Neural crest cell (in vitro differentiated cells): Measurements from ENCODE around the gene FAM89B. TPM values are rescaled to one million over a fixed set of nuclear protein-coding genes. Genes with fewer than 3 reads are reported as not detected.

Source experiments
- DNase-seq: peaks from one replicate; pipeline ENCODE4 v3.0.0; 2021; ENCODE audit warnings: low read depth, mixed read lengths, low spot score
- H3K27ac Mint-ChIP-seq: one replicate; pipeline ENCODE4 v1.8.0; 2021; ENCODE audit warnings: mild to moderate bottlenecking, mixed read lengths; ENCODE audit not compliant: unreplicated experiment
- H3K27me3 Mint-ChIP-seq: 2 replicates; pipeline ENCODE4 v1.8.0; 2021; ENCODE audit warnings: low read depth, mild to moderate bottlenecking, mixed read lengths
- H3K36me3 Mint-ChIP-seq: 2 replicates; pipeline ENCODE4 v1.8.0; 2021; ENCODE audit warnings: low read depth, mild to moderate bottlenecking, mixed read lengths
- H3K4me1 Mint-ChIP-seq: 2 replicates; pipeline ENCODE4 v1.8.0; 2021; ENCODE audit warnings: mixed read lengths
- H3K4me3 Mint-ChIP-seq: one replicate; pipeline ENCODE4 v1.8.0; 2021; ENCODE audit warnings: mild to moderate bottlenecking, mixed read lengths
- H3K9me3 Mint-ChIP-seq: 2 replicates; pipeline ENCODE4 v1.8.0; 2021; ENCODE audit warnings: mixed read lengths
- CTCF ChIP-seq: fragments of 200-600 bp; sonication (generic); conservative IDR thresholded peaks from 2 replicates; pipeline ENCODE4 v1.5.0; 2021; ENCODE audit warnings: antibody characterized with exemption, mild to moderate bottlenecking
- total RNA-seq: library from RNA; stranded (reverse); gene quantifications from 2 replicates; pipeline ENCODE4 v1.2.1, GENCODE V29; 2021

Gene FAM89B
- total RNA-seq, 1 donor from 2014 or later: 86.3 TPM

GRCh38 chr11:65525546-65526480 lies 46.5 kb upstream of the FAM89B start:
- peaks cover 39% of the 10 kb centered on the region for H3K4me1 Mint-ChIP-seq
- DNase-seq: no peak
- TF ChIP-seq CTCF: no peak
- peaks cover 2% of the 10 kb centered on the region for H3K36me3 Mint-ChIP-seq
- peak overlapping the region; percentile 86 for H3K4me3 Mint-ChIP-seq
- H3K27ac Mint-ChIP-seq: no peak overlapping the region
- H3K9me3 Mint-ChIP-seq: no peaks in the 10 kb centered on the region
- peaks cover 4% of the 10 kb centered on the region for H3K27me3 Mint-ChIP-seq

- DNase-seq: no peak
- Mint-ChIP-seq H3K9me3 (no peaks in the 10 kb centered on the region), H3K27me3 (peaks cover 4% of the 10 kb centered on the region), H3K4me1 (peaks cover 38% of the 10 kb centered on the region), H3K27ac (no peak overlapping the region), H3K4me3 (peak overlapping the region; percentile 82), H3K36me3 (peaks cover 2% of the 10 kb centered on the region)
- TF ChIP-seq CTCF: no peak
These were observed 45.6 kb upstream of the FAM89B start for GRCh38 chr11:65526744-65527143.

GRCh38 chr11:65528819-65529350 lies 43.5 kb upstream of the FAM89B start:
- H3K4me1 Mint-ChIP-seq: peaks cover 26% of the 10 kb centered on the region
- H3K27me3 Mint-ChIP-seq: peaks cover 4% of the 10 kb centered on the region
- H3K36me3 Mint-ChIP-seq: peaks cover 5% of the 10 kb centered on the region
- H3K4me3 Mint-ChIP-seq: peak overlapping the region; percentile 56
- no peak for DNase-seq
- no peak for TF ChIP-seq CTCF
- no peak overlapping the region for H3K27ac Mint-ChIP-seq
- no peaks in the 10 kb centered on the region for H3K9me3 Mint-ChIP-seq

GRCh38 chr11:65529475-65530156 lies 42.7 kb upstream of the FAM89B start:
- peaks cover 20% of the 10 kb centered on the region for H3K4me1 Mint-ChIP-seq
- H3K4me3 Mint-ChIP-seq: peak overlapping the region; percentile 40
- peaks cover 9% of the 10 kb centered on the region for H3K36me3 Mint-ChIP-seq
- H3K27ac Mint-ChIP-seq: no peak overlapping the region
- H3K9me3 Mint-ChIP-seq: no peaks in the 10 kb centered on the region
- TF ChIP-seq CTCF: no peak
- no peak for DNase-seq
- peaks cover 2% of the 10 kb centered on the region for H3K27me3 Mint-ChIP-seq

- Mint-ChIP-seq H3K27me3 (peaks cover 4% of the 10 kb centered on the region), H3K9me3 (no peaks in the 10 kb centered on the region), H3K36me3 (peaks cover 10% of the 10 kb centered on the region), H3K27ac (no peak overlapping the region), H3K4me1 (peaks cover 19% of the 10 kb centered on the region), H3K4me3 (peak overlapping the region; percentile 40)
- DNase-seq: no peak
- peak; percentile 49 for TF ChIP-seq CTCF
These were observed 42.2 kb upstream of the FAM89B start for GRCh38 chr11:65530157-65530496.
